Measurements from ENCODE around the gene PDE7B.

- TF ChIP-seq CTCF (IDR thresholded peaks at IDR 0.05) (no peak), POLR2AphosphoS5 (IDR thresholded peaks at IDR 0.05; ENCODE audit: low read depth, low read length) (no peak)
These were observed 297.0 kb downstream of the PDE7B start for GRCh38 chr6:136148523-136148922.

Measured in Panc1 (cell line).